ENCODE data around the gene P3H3.
"Not testable (repeated sequence)": the region's sequence is repeated elsewhere in the genome, so short reads cannot be mapped to it uniquely, and the experiment has no call there.

Gene P3H3

DNA sequence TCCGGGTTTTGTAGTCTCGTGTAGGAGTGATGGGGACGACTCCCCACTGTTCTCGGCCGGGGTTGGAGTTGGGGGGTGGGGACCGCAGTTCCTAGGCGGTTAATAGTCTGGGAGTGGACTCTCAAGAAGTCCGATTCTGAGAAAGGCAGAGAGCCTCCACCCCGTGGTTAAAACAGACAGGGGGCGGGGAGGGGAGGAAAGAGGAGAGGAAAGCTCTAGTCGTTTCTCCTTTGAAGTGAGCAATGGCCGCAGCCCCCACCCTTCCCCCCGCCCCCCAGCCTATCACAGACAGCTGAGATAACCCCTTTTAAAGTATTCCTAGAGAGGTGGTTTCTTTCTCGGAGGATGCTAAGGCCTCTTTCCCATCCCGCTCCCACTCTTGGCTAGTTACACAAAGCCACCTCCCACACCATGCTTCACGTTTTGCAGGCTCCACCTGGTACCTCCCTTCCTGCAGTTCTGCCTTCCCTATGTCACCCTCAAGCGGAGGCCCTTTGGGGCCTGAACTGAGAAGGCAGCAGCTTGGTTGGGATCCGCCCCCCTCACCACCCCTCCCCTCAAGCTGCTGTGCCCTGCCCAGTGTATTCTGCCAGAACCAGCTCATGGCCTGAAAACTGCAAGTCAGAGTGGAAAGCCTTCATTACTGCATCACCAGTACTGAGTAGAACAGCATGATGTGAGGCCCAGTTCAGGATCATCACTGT is 24.6 kb downstream of the P3H3 start:
- Mint-ChIP-seq H3K27me3 (ENCODE audit: low read depth) (no peaks in the 10 kb centered on the region), H3K9me3 (no peaks in the 10 kb centered on the region), H3K4me1 (ENCODE audit: low read depth) (peaks cover 42% of the 10 kb centered on the region), H3K4me3 (peak overlapping the region; percentile 89), H3K27ac (peak overlapping the region; percentile 99), H3K36me3 (ENCODE audit: low read depth) (peaks cover 34% of the 10 kb centered on the region)

GRCh38 chr12:6853626-6854025 is 25.4 kb downstream of the P3H3 start:
- Mint-ChIP-seq H3K4me3 (peak overlapping the region; percentile 89), H3K27ac (peak overlapping the region; percentile 99), H3K9me3 (no peaks in the 10 kb centered on the region), H3K36me3 (ENCODE audit: low read depth) (peaks cover 35% of the 10 kb centered on the region), H3K4me1 (ENCODE audit: low read depth) (peaks cover 37% of the 10 kb centered on the region), H3K27me3 (ENCODE audit: low read depth) (no peaks in the 10 kb centered on the region)

GRCh38 chr12:6854036-6854435 is 25.8 kb downstream of the P3H3 start:
- H3K4me1 Mint-ChIP-seq (ENCODE audit: low read depth): peaks cover 34% of the 10 kb centered on the region
- H3K27me3 Mint-ChIP-seq (ENCODE audit: low read depth): no peaks in the 10 kb centered on the region
- H3K4me3 Mint-ChIP-seq: peak overlapping the region; percentile 89
- H3K27ac Mint-ChIP-seq: peak overlapping the region; percentile 39
- peaks cover 35% of the 10 kb centered on the region for H3K36me3 Mint-ChIP-seq (ENCODE audit: low read depth)
- H3K9me3 Mint-ChIP-seq: no peaks in the 10 kb centered on the region

- Mint-ChIP-seq H3K36me3 (ENCODE audit: low read depth) (peaks cover 29% of the 10 kb centered on the region), H3K9me3 (no peaks in the 10 kb centered on the region), H3K27ac (no peak overlapping the region), H3K4me1 (ENCODE audit: low read depth) (peaks cover 23% of the 10 kb centered on the region), H3K27me3 (ENCODE audit: low read depth) (no peaks in the 10 kb centered on the region), H3K4me3 (no peak overlapping the region)
Observed at GRCh38 chr12:6855322-6855721, 27.1 kb downstream of the P3H3 start.

DNA sequence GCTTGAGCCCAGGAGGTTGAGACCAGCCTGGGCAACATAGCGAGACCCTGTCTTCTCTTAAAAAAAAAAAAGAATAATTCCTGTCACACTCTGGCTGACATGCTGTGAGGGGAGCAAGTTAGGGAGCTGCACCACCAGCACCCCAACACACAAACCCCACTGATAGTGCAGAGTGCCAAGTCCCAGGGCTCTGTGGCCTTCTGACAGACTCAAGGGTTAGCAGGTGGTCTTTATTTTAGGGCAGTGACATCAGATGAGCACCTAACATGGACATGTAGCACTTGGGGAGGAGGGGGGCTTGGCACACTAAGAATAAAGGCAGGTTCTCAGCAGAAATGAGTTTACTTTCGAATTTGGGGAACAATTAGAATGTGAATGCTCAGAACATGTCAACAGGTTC is 30.6 kb downstream of the P3H3 start:
- no peaks in the 10 kb centered on the region for H3K9me3 Mint-ChIP-seq
- no peak overlapping the region for H3K27ac Mint-ChIP-seq
- no peaks in the 10 kb centered on the region for H3K27me3 Mint-ChIP-seq (ENCODE audit: low read depth)
- H3K36me3 Mint-ChIP-seq (ENCODE audit: low read depth): peaks cover 42% of the 10 kb centered on the region
- H3K4me3 Mint-ChIP-seq: no peak overlapping the region
- H3K4me1 Mint-ChIP-seq (ENCODE audit: low read depth): peaks cover 7% of the 10 kb centered on the region

- Mint-ChIP-seq H3K9me3 (no peaks in the 10 kb centered on the region), H3K36me3 (ENCODE audit: low read depth) (peaks cover 46% of the 10 kb centered on the region), H3K27me3 (ENCODE audit: low read depth) (no peaks in the 10 kb centered on the region), H3K4me1 (ENCODE audit: low read depth) (peaks cover 1% of the 10 kb centered on the region), H3K4me3 (no peak overlapping the region), H3K27ac (no peak overlapping the region)
Observed at GRCh38 chr12:6860116-6860515, 31.9 kb downstream of the P3H3 start.

GRCh38 chr12:6860942-6861341 is 32.7 kb downstream of the P3H3 start:
- no peak overlapping the region for H3K27ac Mint-ChIP-seq

GRCh38 chr12:6861391-6861790 is 33.2 kb downstream of the P3H3 start:
- Mint-ChIP-seq H3K4me1 (ENCODE audit: low read depth) (peaks cover under 1% of the 10 kb centered on the region), H3K27me3 (ENCODE audit: low read depth) (no peaks in the 10 kb centered on the region), H3K27ac (no peak overlapping the region), H3K4me3 (no peak overlapping the region), H3K9me3 (no peaks in the 10 kb centered on the region), H3K36me3 (ENCODE audit: low read depth) (peaks cover 48% of the 10 kb centered on the region)

More at GRCh38 chr12:6860942-6861341, 32.7 kb downstream of the P3H3 start:
- H3K4me1 Mint-ChIP-seq (ENCODE audit: low read depth): no peaks in the 10 kb centered on the region
- no peak overlapping the region for H3K4me3 Mint-ChIP-seq
- H3K27me3 Mint-ChIP-seq (ENCODE audit: low read depth): no peaks in the 10 kb centered on the region
- H3K9me3 Mint-ChIP-seq: no peaks in the 10 kb centered on the region
- H3K36me3 Mint-ChIP-seq (ENCODE audit: low read depth): peaks cover 48% of the 10 kb centered on the region

DNA sequence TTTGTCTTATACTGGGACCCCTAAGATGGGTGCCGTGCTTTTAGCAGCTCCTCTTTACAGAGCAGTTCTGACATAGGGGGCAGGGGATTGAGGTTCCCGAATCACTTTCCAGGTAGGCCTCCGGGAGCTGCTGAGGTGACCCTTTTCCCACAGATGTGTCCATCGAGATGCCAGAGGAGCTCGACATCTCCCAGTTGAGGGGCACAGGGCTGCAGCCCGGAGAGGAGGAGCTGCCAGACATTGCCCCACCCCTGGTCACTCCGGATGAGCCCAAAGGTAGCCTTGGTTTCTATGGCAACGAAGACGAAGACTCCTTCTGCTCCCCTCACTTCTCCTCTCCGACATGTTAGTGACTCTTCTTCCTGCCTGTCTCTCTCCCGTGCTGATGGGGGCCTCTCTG is 34.8 kb downstream of the P3H3 start:
- peaks cover 3% of the 10 kb centered on the region for H3K4me1 Mint-ChIP-seq (ENCODE audit: low read depth)
- no peak overlapping the region for H3K4me3 Mint-ChIP-seq
- H3K27me3 Mint-ChIP-seq (ENCODE audit: low read depth): no peaks in the 10 kb centered on the region
- peaks cover 42% of the 10 kb centered on the region for H3K36me3 Mint-ChIP-seq (ENCODE audit: low read depth)
- no peaks in the 10 kb centered on the region for H3K9me3 Mint-ChIP-seq
- no peak overlapping the region for H3K27ac Mint-ChIP-seq

GRCh38 chr12:6863586-6864321 is 35.5 kb downstream of the P3H3 start:
- H3K9me3 Mint-ChIP-seq: no peaks in the 10 kb centered on the region
- peaks cover 47% of the 10 kb centered on the region for H3K36me3 Mint-ChIP-seq (ENCODE audit: low read depth)
- no peaks in the 10 kb centered on the region for H3K27me3 Mint-ChIP-seq (ENCODE audit: low read depth)
- no peak overlapping the region for H3K4me3 Mint-ChIP-seq
- H3K27ac Mint-ChIP-seq: no peak overlapping the region
- peaks cover 7% of the 10 kb centered on the region for H3K4me1 Mint-ChIP-seq (ENCODE audit: low read depth)

- Mint-ChIP-seq H3K4me1 (ENCODE audit: low read depth) (peaks cover 22% of the 10 kb centered on the region), H3K4me3 (peak overlapping the region; percentile 38), H3K36me3 (ENCODE audit: low read depth) (peaks cover 60% of the 10 kb centered on the region), H3K27ac (peak overlapping the region; percentile 31)
- H3K27me3 Mint-ChIP-seq (ENCODE audit: low read depth); H3K9me3 Mint-ChIP-seq: not testable (repeated sequence)
Observed at GRCh38 chr12:6865307-6865706, 37.1 kb downstream of the P3H3 start.

- Mint-ChIP-seq H3K9me3 (no peaks in the 10 kb centered on the region), H3K27ac (peak overlapping the region; percentile 5), H3K27me3 (ENCODE audit: low read depth) (no peaks in the 10 kb centered on the region), H3K36me3 (ENCODE audit: low read depth) (peaks cover 61% of the 10 kb centered on the region), H3K4me3 (no peak overlapping the region), H3K4me1 (ENCODE audit: low read depth) (peaks cover 33% of the 10 kb centered on the region)
Observed at GRCh38 chr12:6866163-6866919, 38.1 kb downstream of the P3H3 start.

DNA sequence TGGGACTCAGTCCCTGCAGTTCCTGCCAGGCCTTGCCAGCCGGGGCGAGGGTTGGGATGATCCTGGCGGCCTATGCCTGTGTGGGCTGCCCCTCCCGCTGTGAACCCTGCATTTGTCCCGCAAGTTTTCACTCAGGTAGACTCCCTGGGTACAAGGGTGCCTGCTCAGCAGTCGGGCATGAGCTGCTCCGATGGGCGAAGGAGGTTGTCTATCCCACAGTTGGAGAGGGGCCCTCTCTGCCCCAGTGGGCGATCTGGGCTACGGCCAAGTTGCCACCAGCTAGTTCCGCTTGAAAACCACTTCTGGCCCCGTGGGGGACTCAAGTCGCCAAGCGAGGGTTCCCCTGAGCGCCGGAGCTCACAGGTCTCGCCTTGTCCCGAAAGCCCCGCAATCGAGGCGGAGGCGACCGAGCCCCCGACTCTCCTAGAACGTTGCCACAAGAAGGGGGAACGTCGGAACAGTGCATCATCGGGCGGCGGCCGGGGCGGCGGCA is 38.8 kb downstream of the P3H3 start:
- H3K36me3 Mint-ChIP-seq (ENCODE audit: low read depth): peaks cover 64% of the 10 kb centered on the region
- no peaks in the 10 kb centered on the region for H3K9me3 Mint-ChIP-seq
- H3K4me1 Mint-ChIP-seq (ENCODE audit: low read depth): peaks cover 38% of the 10 kb centered on the region

DNA sequence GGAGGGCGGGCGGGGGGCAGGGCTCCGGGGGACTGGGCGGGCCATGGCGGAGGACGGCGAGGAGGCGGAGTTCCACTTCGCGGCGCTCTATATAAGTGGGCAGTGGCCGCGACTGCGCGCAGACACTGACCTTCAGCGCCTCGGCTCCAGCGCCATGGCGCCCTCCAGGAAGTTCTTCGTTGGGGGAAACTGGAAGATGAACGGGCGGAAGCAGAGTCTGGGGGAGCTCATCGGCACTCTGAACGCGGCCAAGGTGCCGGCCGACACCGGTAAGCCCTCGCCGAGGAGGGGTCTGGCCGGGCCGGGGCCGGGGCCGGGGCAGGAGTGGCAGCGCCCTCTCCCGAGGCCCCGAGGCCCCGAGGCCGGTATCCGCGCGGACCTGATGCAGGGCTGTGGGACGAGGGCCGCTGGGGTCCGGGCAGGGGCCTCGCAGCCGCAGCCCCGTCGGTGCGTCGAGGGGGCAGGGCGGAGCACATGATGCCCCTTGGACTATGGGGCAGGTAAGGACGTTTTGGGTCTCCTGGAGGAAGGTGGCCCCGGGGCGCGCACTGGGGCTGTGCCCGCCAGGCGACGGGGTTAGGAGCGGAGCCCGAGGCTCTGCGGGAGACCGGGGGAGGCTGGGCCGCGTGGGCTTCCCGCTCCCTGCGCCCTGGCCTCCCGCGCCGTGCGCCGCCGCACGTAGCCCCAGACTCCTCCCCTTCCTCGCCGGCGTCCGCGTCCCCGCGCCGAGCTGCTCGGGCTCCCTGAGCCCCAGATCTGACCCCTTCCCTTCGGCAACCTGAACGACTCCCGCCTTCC is 39.4 kb downstream of the P3H3 start, which contains the start of gene TPI1:
TSS of gene TPI1 (plus strand) at position 119 of the 798 bp plus-strand sequence. CDS start at position 155, 36 bp downstream.
- Mint-ChIP-seq H3K4me1 (ENCODE audit: low read depth) (peaks cover 42% of the 10 kb centered on the region), H3K36me3 (ENCODE audit: low read depth) (peaks cover 64% of the 10 kb centered on the region), H3K4me3 (peak within 1 kb of the TSS; percentile 94), H3K27ac (peak within 1 kb of the TSS; percentile 89), H3K9me3 (no peaks in the 10 kb centered on the region), H3K27me3 (ENCODE audit: low read depth) (no peaks in the 10 kb centered on the region)

More for the DNA sequence above, 38.8 kb downstream of the P3H3 start:
- Mint-ChIP-seq H3K4me3 (peak overlapping the region; percentile 94), H3K27ac (peak overlapping the region; percentile 89), H3K27me3 (ENCODE audit: low read depth) (no peaks in the 10 kb centered on the region)
